ENCODE results near the gene CPA1. TPM values are rescaled to one million over a fixed set of nuclear protein-coding genes. Genes with fewer than 3 reads are reported as not detected.

CPA1 gene
- polyA plus RNA-seq, 3 donors: 1.2 to 2.5 (median 1.7) TPM

DNA sequence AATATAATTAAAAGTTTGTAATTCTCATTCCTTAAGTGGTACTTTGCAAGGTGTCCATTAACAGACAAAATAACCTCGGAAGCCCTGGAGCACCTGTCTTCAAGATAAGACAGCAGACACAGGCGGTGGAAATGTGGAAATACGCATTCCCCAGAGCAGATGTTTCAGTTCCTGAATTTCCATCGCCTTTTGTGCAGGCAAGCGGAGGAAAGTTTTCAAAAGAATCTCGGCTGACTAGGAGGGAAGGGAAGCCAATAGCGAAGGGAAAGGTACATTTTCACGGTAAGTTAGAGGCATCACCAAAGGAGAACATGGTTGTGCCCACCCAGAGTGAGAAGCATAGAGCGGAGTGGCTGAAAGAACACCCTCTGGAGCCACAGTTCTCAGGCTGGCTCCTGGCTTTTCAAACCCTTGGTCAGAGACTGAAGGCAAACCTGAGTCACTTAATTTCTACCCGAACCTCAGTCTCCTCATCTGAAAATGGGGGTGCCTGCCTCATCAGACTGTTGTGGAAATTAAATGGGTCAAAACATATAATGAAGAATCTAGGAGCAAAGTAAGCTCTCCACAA lies 13.6 kb downstream of the CPA1 start:
- no peak for DNase-seq (ENCODE audit: low read depth in 3 of 3, low spot score in 2 of 3)

DNA sequence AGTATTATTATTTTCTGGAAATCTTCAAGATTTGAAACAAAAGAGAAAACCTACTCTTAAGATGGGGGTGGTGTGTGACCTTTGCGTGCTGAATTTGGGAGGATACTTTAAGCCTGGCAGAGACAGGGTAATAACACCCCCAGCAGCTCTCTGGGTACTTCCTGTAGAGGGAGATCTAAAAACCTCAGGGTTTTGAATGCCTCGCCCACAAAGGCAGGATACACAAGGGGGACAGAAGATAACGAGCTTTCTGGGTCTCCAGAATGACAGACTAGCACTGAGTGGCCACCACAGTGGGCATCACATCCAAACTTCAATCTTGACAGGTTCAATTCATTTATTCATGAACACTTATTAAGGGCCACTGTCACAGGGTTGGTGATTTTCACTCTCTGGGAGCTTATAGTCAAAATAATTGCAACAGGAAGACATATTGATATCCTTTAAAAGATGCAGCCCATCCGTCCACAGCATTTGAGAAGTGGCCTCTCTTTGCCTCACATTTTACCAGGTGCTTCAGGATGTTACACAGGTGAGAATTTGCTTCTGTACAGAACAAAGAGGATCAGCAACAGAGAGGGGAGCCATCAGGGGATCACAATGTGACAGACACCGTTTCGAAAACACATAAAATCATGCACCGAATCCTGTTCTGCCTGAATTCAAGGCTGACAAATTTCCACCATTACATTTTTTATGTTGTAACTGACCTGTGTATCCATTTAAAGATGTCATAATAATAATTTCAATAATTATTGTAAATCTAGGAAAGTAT lies 14.3 kb downstream of the CPA1 start:
- no peak for DNase-seq (ENCODE audit: low read depth in 3 of 3, low spot score in 2 of 3)

DNA sequence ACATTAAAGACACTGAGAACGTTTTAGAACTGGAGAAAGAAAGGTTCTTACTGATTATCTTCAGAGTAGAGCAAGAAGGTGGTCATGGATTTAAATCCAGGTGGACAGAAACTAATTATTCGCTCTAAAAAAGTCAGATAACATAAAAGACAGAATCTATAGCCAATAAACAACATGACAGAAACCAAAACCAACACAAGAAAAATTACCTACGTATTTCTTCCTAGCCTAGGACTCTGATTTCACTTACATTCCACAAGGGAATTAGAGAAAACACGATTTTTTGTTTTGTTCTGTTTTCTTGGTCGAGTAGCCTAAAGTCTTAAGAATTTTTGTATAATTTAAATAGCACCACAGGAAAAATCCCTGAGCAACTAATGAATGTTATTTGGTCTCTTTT lies 15.1 kb downstream of the CPA1 start:
- DNase-seq (ENCODE audit: low read depth in 3 of 3, low spot score in 2 of 3): no peak

DNA sequence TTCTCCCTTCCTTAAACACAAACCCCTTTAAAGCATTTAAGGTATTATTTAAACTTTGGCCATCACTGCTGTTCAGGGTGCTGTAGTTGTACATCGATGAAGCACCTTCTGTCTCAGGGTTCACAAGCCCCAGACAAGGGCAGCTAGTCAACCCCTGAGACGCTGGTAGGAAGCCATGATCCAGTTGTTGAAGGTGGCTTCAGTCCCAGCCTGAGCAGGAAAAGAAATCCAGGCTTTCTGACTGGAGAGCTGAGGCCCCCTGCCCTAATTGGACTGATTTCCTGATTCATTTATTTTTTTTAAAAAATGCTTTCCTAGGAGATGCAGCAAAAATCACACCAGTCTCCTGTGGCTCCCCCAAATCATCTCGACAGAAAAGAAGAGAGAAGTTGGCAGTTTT lies 15.8 kb downstream of the CPA1 start:
- no peak for DNase-seq (ENCODE audit: low read depth in 3 of 3, low spot score in 2 of 3)

DNA sequence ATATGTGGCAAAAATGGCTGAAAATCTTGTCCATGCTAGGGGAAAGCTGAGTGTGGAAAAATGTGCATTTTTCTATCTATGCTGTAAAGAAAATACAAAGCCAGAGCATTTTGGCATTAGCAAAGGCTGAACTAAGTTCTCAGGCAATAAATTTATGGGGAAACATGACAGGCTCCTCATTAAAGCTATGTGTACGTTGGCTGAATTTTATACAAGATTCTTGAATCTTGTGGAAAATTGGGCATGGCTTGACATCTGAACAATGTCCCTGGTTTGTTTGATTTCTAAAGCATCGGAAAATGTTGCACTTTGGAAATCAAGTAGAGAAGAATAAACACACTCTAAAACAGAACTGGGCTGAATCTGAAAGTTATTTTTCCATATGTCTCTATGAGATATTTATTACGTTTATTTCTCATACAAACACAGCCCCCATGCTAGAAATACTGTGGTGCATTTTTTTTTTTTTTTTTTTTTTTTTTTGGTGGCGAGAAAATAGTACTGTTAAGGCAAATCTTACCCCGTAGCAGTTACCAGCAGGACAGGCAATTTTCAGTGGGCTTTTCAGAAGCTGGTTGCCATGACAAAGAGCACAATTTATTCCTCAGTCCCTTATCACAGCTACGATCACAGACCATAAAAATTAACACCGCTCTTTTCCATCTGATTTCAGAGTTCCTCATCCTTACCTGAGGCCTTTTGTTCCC lies 16.9 kb downstream of the CPA1 start:
- DNase-seq (ENCODE audit: low read depth in 3 of 3, low spot score in 2 of 3): no peak

- no peak for DNase-seq (ENCODE audit: low read depth in 3 of 3, low spot score in 2 of 3)
Measured at GRCh38 chr7:130397758-130398073, 17.4 kb downstream of the CPA1 start.

DNA sequence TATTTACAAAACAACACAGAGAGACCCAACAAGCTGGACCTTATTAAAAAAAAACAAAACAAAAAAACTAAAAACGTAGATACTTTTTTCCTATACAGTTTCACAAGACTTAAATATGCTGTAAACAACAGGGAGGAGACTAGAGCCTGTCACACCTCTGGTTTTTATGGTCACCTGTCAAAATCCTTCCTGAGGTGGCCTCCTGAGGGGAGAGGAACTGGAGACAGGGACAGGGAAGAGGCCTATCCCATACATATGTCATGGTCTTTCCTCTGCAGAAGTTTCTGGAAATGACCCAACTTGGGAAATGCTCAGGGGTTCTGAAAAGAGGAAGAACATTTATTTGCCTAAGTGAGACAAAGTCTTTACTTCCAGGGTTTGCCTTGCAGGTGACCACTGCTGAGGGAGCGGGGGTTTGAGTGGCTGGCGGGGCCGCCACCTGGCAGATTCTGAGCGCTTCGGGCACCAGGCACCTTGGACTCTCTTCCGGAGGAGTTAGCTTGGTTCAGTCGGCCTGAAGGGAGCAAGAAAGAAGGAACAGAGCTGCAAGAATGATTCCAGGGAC lies 18.3 kb downstream of the CPA1 start:
- no peak for DNase-seq (ENCODE audit: low read depth in 3 of 3, low spot score in 2 of 3)

DNA sequence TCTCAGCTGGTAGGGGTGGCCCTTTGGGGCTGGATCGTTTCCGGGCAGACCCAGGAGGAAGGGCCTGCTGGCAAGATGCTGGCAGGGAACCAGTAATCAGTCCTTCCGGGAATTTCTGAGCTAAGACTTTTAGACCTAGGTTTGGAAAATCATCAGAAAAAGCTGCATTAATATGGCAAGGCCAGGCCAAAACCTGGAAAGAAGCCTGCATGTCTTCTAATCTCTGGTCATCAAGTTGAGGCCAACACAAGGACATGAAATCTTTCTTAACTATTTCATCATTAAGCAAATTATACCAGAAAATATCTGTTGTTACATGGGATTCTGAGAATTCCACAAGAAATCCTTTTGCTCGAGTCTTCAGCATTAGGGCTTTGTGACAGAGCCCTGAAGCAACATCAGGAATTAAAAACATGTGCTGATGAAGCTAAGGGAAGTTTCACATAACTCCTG lies 19.9 kb downstream of the CPA1 start:
- no peak for DNase-seq (ENCODE audit: low read depth in 3 of 3, low spot score in 2 of 3)

GRCh38 chr7:130401101-130401500 lies 20.8 kb downstream of the CPA1 start:
- no peak for DNase-seq (ENCODE audit: low read depth in 3 of 3, low spot score in 2 of 3)

DNA sequence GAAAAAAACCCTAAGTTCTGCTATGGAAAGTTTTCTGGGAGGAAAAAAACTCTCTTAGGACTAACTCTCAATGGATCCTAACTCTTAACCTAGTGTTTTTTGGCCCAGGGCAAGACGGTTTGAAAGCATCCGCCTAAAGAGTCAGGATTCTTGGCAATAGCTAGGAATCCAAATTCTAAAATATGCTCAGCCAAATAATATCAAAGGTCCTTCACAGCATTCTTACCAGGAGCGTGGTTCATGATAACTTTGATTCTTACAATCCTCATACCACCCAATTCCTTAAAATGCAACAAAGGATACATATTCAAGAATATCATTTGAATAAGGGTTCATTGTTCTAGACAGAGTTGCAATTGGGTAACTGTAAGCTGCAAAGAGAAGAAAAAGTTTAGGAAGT lies 21.3 kb downstream of the CPA1 start:
- DNase-seq (ENCODE audit: low read depth in 3 of 3, low spot score in 2 of 3): no peak

DNA sequence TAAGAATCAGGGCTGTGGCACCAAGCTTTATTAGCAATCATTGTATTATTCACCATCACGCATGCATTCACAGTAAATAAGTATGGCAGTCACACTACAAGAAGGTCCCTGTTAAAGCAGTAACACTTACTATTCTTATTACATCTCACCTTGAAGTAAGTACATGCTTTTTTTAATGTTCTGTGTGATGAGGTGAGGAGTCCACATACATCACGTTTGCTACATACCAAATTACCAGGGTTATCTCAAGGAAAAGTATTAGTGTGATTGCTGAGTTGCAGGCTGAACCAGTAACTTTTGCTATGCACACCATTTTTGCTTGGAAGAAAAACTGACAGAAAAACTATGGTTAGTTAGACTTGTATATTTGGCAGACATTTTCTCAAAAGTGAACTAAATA lies 24.7 kb downstream of the CPA1 start:
- no peak for DNase-seq (ENCODE audit: low read depth in 3 of 3, low spot score in 2 of 3)

GRCh38 chr7:130409067-130409711 lies 28.9 kb downstream of the CPA1 start:
- no peak for DNase-seq (ENCODE audit: low read depth in 3 of 3, low spot score in 2 of 3)

- DNase-seq (ENCODE audit: low read depth in 3 of 3, low spot score in 2 of 3): no peak
Measured at GRCh38 chr7:130409712-130410072, 29.4 kb downstream of the CPA1 start.

GRCh38 chr7:130410868-130411541 lies 30.7 kb downstream of the CPA1 start:
- DNase-seq (ENCODE audit: low read depth in 3 of 3, low spot score in 2 of 3): no peak

DNA sequence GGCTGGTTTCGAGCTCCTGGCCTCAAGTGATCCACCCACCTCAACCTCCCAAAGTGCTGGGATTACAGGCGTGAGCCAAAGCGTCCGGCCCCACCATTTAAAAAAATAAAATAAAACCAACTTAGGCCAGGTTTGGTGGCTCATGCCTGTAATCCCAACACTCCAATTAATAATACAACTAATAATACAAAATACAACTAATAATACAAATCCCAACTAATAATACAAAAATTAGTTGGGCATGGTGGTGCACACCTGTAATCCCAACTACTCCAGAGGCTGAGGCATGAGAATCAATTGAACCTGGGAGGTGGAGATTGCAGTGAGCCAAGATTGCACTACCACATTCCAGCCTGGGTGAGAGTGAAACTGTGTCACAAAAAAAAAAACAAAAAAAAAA lies 32.9 kb downstream of the CPA1 start:
- no peak for DNase-seq (ENCODE audit: low read depth in 3 of 3, low spot score in 2 of 3)

GRCh38 chr7:130415006-130415405 lies 34.7 kb downstream of the CPA1 start:
- DNase-seq (ENCODE audit: low read depth in 3 of 3, low spot score in 2 of 3): no peak

GRCh38 chr7:130417213-130417612 lies 36.9 kb downstream of the CPA1 start:
- DNase-seq (ENCODE audit: low read depth in 3 of 3, low spot score in 2 of 3): no peak

- no peak for DNase-seq (ENCODE audit: low read depth in 3 of 3, low spot score in 2 of 3)
Measured at GRCh38 chr7:130418306-130418705, 38.0 kb downstream of the CPA1 start.

- no peak for DNase-seq (ENCODE audit: low read depth in 3 of 3, low spot score in 2 of 3)
Measured at GRCh38 chr7:130419658-130420057, 39.4 kb downstream of the CPA1 start.

DNA sequence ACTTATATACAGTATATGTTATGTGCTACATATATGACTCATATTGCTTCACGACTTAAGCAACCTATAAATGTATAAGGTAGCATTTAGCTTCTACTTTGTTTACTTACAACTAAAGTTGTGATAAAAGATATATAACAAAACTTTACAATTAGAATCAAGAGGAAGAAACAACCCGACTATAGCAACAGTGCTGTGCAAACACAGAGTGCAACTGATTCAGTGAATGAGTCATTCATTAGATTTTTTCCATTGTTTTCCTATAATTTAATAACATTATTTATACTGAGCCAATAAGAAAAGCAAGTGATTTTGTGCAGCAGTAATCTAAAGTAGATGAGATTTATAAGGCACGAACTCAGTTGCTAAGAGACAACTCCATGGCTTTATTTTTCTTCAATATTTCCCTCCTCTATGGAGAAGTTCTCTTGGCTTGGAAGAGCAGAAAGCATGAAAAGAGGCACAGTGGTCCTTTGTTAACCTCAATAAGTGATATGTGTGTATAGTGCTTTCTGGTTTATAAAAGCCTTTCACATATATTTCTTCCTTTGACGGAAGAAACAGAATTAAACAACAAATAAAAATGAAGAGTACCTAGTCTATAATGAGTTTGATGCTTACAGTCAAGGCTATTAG lies 40.8 kb downstream of the CPA1 start:
- no peak for DNase-seq (ENCODE audit: low read depth in 3 of 3, low spot score in 2 of 3)
